Activated CD4-positive, alpha-beta T cell treated with anti-CD3 and anti-CD28 coated beads, Interleukin-2, amount 50 U/mL, for 1 hour (primary cell): ENCODE results near the gene BTF3.
A peak's percentile ranks its signal among the peaks of the same experiment; 100 is the strongest.
"Not testable (repeated sequence)": the region's sequence is repeated elsewhere in the genome, so short reads cannot be mapped to it uniquely, and the experiment has no call there.

ENCODE experiments used
- DNase-seq: peaks from one replicate; pipeline ENCODE4 v3.0.0-alpha.2; 2020

BTF3 gene

GRCh38 chr5:73486119-73486899 is 11.9 kb upstream of the BTF3 start:
- DNase-seq = no peak

- DNase-seq = not testable (repeated sequence)
These were observed 11.0 kb upstream of the BTF3 start for GRCh38 chr5:73487257-73487656.

GRCh38 chr5:73487815-73488214 is 10.4 kb upstream of the BTF3 start:
- DNase-seq = no peak

GRCh38 chr5:73488806-73489205 is 9.4 kb upstream of the BTF3 start:
- DNase-seq = no peak

- no peak for DNase-seq
These were observed 8.2 kb upstream of the BTF3 start for GRCh38 chr5:73490088-73490487.

GRCh38 chr5:73491155-73491554 is 7.1 kb upstream of the BTF3 start:
- DNase-seq = no peak

GRCh38 chr5:73493421-73493820 is 4.8 kb upstream of the BTF3 start:
- no peak for DNase-seq

GRCh38 chr5:73494721-73495120 is 3.5 kb upstream of the BTF3 start:
- DNase-seq = no peak

GRCh38 chr5:73495772-73496335 is 2.4 kb upstream of the BTF3 start:
- no peak for DNase-seq

- DNase-seq = no peak
These were observed 1.2 kb upstream of the BTF3 start for GRCh38 chr5:73496984-73497457.

- DNase-seq = no peak
These were observed 665 bp upstream of the BTF3 start for GRCh38 chr5:73497497-73498056.

GRCh38 chr5:73499187-73499586 is 945 bp downstream of the BTF3 start:
- no peak for DNase-seq

- no peak for DNase-seq
These were observed 1.5 kb downstream of the BTF3 start for GRCh38 chr5:73499756-73500155.

GRCh38 chr5:73501406-73501805 is 3.2 kb downstream of the BTF3 start:
- DNase-seq = no peak

GRCh38 chr5:73506459-73506955 is 8.3 kb downstream of the BTF3 start:
- no peak for DNase-seq

- DNase-seq = no peak
These were observed 8.8 kb downstream of the BTF3 start for GRCh38 chr5:73507062-73507461.

GRCh38 chr5:73508521-73508920 is 10.3 kb downstream of the BTF3 start:
- not testable (repeated sequence) for DNase-seq

GRCh38 chr5:73513996-73514395 is 15.8 kb downstream of the BTF3 start:
- no peak for DNase-seq

GRCh38 chr5:73514418-73514817 is 16.2 kb downstream of the BTF3 start:
- no peak for DNase-seq

- DNase-seq = no peak
These were observed 17.0 kb downstream of the BTF3 start for GRCh38 chr5:73515232-73515631.

- DNase-seq = peak; percentile 58
These were observed 21.5 kb downstream of the BTF3 start for GRCh38 chr5:73519531-73520283.

GRCh38 chr5:73522989-73523388 is 24.7 kb downstream of the BTF3 start:
- no peak for DNase-seq

- no peak for DNase-seq
These were observed 25.6 kb downstream of the BTF3 start for GRCh38 chr5:73523861-73524260.
